Activated CD8-positive, alpha-beta T cell treated with anti-CD3 and anti-CD28 coated beads for 36 hours (primary cell): ENCODE results near the gene ELFN2. TPM values are rescaled to one million over a fixed set of nuclear protein-coding genes. Genes with fewer than 3 reads are reported as not detected.

Experiments used
- ATAC-seq: fragments of 200-7000 bp; cut with Tn5 transposase; one replicate; pipeline ENCODE4 v1.10.0; 2021; ENCODE audit warnings: mild to moderate bottlenecking, moderate library complexity
- CTCF ChIA-PET: fragments of 350-600 bp; sonication (Branson Sonifier 250); formaldehyde crosslinking; loops from one replicate; lab custom pipeline; 2021; ENCODE audit warnings: antibody characterized with exemption; lab: Charles Lee
- POLR2A ChIA-PET: fragments of 350-600 bp; sonication (Branson Sonifier 250); formaldehyde crosslinking; loops from one replicate; lab custom pipeline; 2021; ENCODE audit warnings: antibody characterized with exemption; lab: Charles Lee
- DNase-seq: peaks from one replicate; pipeline ENCODE4 v3.0.0-alpha.2; 2020
- H3K27ac Mint-ChIP-seq: one replicate; pipeline ENCODE4 v1.8.0; 2021; ENCODE audit warnings: mild to moderate bottlenecking, mixed read lengths
- H3K27me3 Mint-ChIP-seq: one replicate; pipeline ENCODE4 v1.8.0; 2021; ENCODE audit warnings: mixed read lengths
- H3K36me3 Mint-ChIP-seq: one replicate; pipeline ENCODE4 v1.8.0; 2021; ENCODE audit warnings: low read depth, mixed read lengths
- H3K4me1 Mint-ChIP-seq: one replicate; pipeline ENCODE4 v1.8.0; 2021; ENCODE audit warnings: low read depth, mixed read lengths
- H3K4me3 Mint-ChIP-seq: one replicate; pipeline ENCODE4 v1.8.0; 2021; ENCODE audit warnings: mild to moderate bottlenecking, moderate library complexity, mixed read lengths
- H3K9me3 Mint-ChIP-seq: one replicate; pipeline ENCODE4 v1.8.0; 2021; ENCODE audit warnings: mixed read lengths
- CTCF ChIP-seq: fragments of 200-600 bp; IDR thresholded peaks from one replicate; pipeline ENCODE4 v1.8.0; 2022; ENCODE audit warnings: antibody characterized with exemption, mild to moderate bottlenecking
- intact Hi-C: fragments of 100-400 bp; cut with micrococcal nuclease; formaldehyde crosslinking; loops from one replicate; pipeline ENCODE4 v1.10.0; 2022
- total RNA-seq, 2 experiments: library from RNA; stranded (reverse); gene quantifications; one replicate each; pipeline ENCODE4 v1.2.3, GENCODE V29; 2021

The ELFN2 gene
- total RNA-seq, 2 experiments from 2014 or later, result 0.51 to 0.52 TPM

GRCh38 chr22:37318364-37319109, 108.7 kb downstream of the ELFN2 start:
- Mint-ChIP-seq H3K36me3 (no peaks in the 10 kb centered on the region), H3K27me3 (peaks cover 2% of the 10 kb centered on the region), H3K27ac (no peak overlapping the region), H3K4me1 (peaks cover 28% of the 10 kb centered on the region), H3K9me3 (no peaks in the 10 kb centered on the region), H3K4me3 (no peak overlapping the region)
- POLR2A ChIA-PET, result no interaction called here
- no peak for DNase-seq
- TF ChIP-seq CTCF, result no peak
- CTCF ChIA-PET, result interaction anchor here (1.0 to 5.6 kb wide), 11 partner anchors 15 to 178 kb away, joined by 3 to 98 read pairs (median 5); partner anchors contain the start of gene CYTH4
- no peak for ATAC-seq
- intact Hi-C loops, result loop anchor here (10.0 kb wide), 1 partner anchor 246 kb away; the partner anchor contains the start of gene CDC42EP1

Other genes with a start within 250 kb of the ELFN2 start
- 1 to 10 TPM; 6.4 TPM for gene C1QTNF6, start 239.2 kb downstream of the ELFN2 start, total RNA-seq
- gene SSTR3, start 215.0 kb downstream of the ELFN2 start, total RNA-seq, result 1 to 10 TPM; 7.9 to 8.5 TPM
- gene RAC2, start 183.2 kb downstream of the ELFN2 start, total RNA-seq, result 100 to 1,000 TPM; 699 to 717 TPM
- 10 to 100 TPM; 33.2 to 33.4 TPM for gene CYTH4, start 145.0 kb downstream of the ELFN2 start, total RNA-seq
- 100 to 1,000 TPM; 155 to 160 TPM for gene MFNG, start 58.9 kb upstream of the ELFN2 start, total RNA-seq
- gene CARD10, start 91.9 kb upstream of the ELFN2 start, total RNA-seq, result under 1 TPM; 0.09 to 0.18 TPM
- gene CDC42EP1, start 133.0 kb upstream of the ELFN2 start, total RNA-seq, result under 1 TPM; 0.59 to 0.72 TPM
- gene LGALS2, start 152.6 kb upstream of the ELFN2 start, total RNA-seq, result not detected
- 10 to 100 TPM; 59.7 to 62.8 TPM for gene GGA1, start 181.4 kb upstream of the ELFN2 start, total RNA-seq
- 100 to 1,000 TPM; 122 to 128 TPM for gene SH3BP1, start 212.2 kb upstream of the ELFN2 start, total RNA-seq
- gene PDXP, start 231.2 kb upstream of the ELFN2 start, total RNA-seq, result 10 to 100 TPM; 51.3 to 51.5 TPM
- 100 to 1,000 TPM; 247 to 261 TPM for gene LGALS1, start 248.2 kb upstream of the ELFN2 start, total RNA-seq